HG03439 (cell line): ENCODE measurements around the gene SYNJ2.
A peak's percentile ranks its signal among the peaks of the same experiment; 100 is the strongest.

ENCODE experiments used
- ATAC-seq: cut with Tn5 transposase; IDR thresholded peaks from one replicate; pipeline ENCODE4 v1.9.1; 2021; ENCODE audit warnings: mild to moderate bottlenecking, moderate library complexity; ENCODE audit not compliant: unreplicated experiment

Gene SYNJ2

DNA sequence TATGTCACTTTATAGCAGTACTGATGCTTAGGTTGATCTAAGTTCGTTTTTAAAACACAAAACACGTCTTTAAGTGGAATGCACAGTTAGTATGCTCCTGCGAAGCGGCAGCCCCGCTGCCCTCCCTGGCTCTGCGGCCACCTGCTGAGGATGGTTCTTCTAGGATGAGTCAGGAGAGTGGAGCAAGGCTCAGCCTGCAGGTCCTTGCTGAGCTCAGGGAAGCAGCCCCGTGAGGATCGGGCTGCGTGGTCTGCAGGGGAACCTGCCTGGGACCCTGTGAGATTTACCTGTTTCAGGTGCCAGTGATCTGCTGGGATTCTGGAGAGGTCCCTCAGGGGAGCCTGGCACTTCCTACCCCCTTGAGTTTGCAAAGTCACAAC lies 57.5 kb downstream of the SYNJ2 start:
- ATAC-seq: no peak

DNA sequence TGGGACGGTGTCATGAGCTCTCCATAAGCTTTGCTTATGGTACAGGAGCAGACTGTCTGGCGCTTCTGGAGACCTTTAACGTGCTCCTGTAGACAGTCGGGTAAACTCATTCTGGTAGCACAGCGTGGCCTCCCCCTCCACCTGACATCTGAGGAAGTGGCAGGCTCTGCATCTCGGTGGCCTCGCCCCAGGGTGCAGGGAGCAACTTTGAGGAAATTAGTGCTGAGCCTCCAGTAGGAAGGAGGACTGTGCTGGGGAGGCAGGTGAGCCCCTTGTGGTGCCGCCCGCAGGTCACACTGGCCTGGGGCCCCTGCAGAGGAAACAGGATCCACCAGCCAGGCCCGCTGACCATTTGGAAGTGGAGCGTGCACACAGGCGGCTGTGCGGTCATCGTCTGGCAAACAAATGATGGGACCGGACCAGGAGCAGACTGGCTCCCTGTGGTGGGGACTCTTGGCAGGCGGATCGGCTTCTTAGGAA lies 57.9 kb downstream of the SYNJ2 start:
- no peak for ATAC-seq

GRCh38 chr6:158040051-158040803 lies 58.6 kb downstream of the SYNJ2 start:
- ATAC-seq: peak; percentile 64

DNA sequence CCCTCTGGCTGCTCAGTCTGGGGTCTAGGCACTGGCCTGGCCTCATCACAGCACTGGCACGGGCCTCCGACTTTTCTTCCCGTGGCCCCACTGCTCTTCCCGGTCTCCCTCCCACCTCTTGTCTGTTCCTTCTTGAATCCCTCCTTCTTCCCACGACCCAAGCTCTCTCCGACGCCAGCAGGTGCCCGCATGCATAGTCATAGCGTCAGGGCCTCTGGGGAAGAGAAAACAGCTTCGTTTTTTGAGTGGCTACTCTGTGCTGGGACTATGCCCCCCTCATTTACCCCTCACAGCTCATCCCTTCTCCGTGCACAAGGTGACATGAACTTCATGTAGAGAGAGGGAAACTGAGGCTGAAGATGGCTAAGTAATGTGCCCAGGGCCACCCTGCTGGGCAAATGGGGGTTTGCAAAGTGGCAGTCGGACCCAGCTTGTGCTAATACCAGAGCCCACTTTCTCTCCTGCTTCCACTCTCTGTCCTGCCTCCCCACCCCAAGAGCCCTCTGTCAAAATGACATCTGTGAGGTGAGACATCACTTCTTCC lies 59.2 kb downstream of the SYNJ2 start:
- ATAC-seq: no peak

- no peak for ATAC-seq
Observed at GRCh38 chr6:158041370-158041769, 59.7 kb downstream of the SYNJ2 start.

GRCh38 chr6:158041788-158042187 lies 60.1 kb downstream of the SYNJ2 start:
- ATAC-seq: no peak

GRCh38 chr6:158042245-158042798 lies 60.7 kb downstream of the SYNJ2 start:
- no peak for ATAC-seq

- no peak for ATAC-seq
Observed at GRCh38 chr6:158043008-158043407, 61.3 kb downstream of the SYNJ2 start.

- ATAC-seq: no peak
Observed at GRCh38 chr6:158043586-158044524, 62.2 kb downstream of the SYNJ2 start.

- ATAC-seq: no peak
Observed at GRCh38 chr6:158044525-158044888, 62.8 kb downstream of the SYNJ2 start.

DNA sequence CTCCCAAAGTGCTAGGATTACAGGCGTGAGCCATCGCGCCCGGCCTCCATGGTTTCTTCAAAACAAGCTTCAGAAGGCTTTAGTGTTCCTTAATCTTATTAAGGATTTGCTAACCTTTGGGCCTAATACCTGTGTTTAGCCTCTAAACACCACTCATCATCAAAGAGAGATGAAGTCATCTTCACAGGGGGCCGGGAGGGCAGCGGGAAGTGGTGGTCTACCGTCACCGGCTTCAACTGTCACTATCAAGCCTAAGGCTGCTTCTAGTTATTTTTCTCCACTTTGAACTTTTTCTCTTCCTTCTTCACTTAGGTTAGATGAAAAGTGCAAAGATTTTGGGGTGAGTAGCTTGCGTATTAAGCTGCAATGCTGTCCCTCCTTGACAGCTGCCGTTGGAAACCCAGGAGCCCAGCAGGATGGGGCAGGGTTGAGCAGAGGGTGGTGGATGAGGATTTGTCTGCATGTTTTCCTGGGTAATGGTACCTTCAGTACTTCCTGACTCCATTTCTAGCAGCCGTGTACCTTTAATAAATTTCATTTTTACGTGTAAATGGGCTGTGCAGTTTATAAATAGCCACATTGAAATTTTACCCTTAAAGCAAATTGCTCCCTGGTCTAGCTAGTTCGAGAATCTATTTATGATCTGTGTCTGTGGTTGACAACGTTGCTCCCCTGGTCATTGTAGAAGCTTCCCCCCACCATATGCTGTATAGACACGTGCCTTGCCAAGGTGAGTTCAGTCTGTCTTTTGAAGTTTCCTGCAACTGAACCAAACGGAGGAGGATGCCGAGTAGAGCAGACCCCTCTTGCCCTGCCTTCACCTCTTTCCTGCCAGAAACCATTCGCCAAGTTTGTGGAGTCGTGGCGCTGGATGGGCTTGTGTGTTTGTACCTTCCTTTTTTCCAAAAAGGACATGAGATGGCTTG lies 64.8 kb downstream of the SYNJ2 start:
- no peak for ATAC-seq

DNA sequence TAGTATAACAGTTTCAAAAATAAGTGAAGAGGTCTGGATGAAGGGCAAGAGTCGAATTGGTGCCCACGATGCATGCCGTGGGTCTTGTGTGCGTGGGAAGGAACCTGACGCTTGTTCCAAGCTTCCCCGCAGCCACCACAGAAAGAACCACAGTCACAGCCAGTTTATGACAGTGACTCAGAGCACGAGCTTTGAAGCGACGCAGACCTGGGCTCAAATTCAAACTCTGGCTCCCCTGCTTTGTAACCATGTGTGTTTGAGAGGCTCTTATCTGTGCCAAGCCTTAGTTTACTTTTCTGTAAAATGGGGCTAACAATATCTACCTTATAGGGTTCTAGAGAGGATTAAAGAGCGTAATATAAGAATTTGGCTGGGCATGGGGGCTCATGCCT lies 65.5 kb downstream of the SYNJ2 start:
- no peak for ATAC-seq

DNA sequence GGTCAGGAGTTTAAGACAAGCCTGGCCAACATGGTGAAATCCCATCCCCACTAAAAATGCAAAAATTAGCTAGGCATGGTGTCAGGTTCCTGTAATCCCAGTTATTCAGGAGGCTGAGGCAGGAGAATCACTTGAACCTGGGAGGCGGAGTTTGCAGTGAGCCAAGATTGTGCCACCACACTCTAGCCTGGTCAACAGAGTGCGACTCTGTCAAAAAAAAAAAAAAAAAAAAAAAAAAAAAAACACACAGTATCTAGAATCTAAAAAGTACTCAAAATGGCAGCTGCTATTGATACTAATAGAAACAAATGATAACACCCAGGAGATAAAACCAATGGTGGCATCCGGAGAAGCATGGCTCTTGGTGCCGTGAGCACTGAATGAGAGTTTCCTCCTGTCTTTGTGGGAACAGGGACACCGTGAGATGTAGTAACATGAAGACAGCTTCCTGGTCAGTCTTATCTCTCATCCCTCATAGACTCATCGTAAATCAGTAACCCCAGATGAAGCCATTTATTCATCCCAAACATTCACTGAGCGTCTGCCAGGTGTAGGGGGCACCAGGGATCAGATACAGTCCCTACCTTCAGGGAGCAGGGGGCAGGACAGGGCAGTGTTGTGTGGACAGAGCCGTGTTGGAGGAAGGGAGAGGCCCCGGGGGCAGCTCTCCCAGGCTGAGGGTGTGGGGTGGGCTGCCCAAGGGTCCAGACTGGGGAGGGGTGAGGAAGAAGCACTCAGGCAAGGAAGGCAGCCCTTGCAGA lies 66.1 kb downstream of the SYNJ2 start:
- ATAC-seq: no peak

GRCh38 chr6:158048589-158048988 lies 66.9 kb downstream of the SYNJ2 start:
- ATAC-seq: no peak

DNA sequence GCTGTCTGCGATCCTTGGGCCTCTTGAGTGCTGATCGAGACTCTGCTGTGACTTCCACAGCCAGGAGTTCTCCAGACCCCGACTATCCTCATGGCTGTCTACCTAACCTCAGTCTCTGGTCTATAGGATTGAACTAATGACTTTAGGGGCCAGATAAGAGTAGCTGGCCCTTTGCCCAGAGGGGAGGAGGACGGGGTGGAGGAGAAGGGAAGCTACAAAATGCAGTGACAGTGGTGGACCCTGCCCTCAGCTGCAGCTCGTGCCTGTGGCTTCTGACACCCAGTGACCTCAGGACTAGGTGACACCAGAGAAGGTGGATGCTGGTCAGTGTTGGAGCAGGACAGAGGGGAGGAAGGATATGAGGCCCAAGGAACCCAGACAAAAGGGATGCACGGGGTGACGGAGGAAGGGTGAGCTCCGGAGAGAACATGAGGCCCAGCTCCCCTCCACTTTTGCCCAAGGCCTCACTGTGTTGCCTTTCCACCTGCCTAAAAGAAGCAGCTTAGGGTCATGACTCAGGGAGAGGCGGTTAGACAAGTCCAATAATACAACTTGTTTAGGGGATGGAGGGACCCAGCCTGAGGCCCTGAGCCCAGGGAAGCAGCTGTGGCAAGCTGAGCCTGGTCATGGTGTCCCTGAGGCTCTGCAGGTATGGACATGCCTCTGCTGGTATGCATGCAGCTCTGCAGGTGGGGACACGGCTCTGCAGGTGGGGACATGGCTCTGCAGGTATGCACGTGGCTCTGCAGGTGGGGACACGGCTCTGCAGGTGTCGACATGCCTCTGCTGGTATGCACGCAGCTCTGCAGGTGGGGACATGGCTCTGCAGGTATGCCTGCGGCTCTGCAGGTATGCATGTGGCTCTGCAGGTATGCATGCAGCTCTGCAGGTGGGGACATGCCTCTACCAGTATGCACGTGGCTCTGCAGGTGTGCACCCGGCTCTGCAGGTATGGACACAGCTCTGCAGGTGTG lies 67.7 kb downstream of the SYNJ2 start:
- ATAC-seq: no peak

DNA sequence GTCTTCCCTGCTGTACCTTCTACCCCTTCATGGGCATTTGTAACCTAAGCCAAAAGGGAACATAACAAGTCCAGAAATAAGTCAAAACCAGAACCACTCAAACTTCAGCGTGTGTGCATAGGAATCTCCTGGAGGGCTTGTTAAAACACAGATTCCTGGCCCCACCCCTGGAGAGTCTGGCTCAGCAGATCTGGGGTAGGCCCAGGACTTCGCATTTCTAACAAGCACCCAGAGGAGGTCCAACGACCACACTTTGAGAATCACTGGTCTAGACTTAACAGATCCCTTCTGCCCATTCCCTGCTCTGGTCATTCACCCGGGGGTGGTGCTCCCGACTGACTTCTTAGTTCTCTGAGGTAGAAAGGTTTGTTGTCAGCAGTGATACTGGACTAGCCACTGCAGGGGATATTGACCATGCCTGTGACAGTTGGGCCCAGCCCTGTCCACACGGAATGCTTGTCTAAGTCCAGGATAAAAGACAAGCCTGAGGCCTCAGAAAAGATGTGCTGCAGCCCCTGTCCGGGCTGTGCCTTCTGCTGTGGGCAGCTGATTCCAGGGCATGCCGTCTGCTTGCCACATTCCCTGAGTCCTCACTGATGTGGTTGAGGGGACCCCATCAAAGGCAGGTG lies 68.6 kb downstream of the SYNJ2 start:
- no peak for ATAC-seq

DNA sequence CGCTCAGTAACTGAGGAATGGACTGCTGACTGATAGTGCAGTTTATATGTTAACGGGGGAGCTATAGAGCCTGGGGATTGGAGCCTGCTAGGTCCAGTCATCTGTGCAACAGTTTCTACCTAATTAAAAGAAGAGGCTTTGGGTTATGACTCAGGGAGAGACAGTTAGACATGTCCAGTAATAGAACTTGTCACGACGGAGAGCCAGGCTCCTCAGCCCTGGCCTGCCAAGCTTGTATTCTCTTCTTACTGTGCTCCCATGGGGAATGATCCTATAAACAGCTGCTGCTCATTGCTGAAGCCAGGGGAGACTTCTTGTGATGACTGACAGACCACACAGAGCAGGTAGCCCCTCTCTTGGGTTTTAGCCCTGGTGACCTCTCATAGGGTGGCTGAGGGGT lies 69.3 kb downstream of the SYNJ2 start:
- ATAC-seq: no peak

GRCh38 chr6:158051968-158052367 lies 70.3 kb downstream of the SYNJ2 start:
- ATAC-seq: no peak
